HepG2 (cell line): Measurements from ENCODE around the gene ABCA3. TPM values are rescaled to one million over a fixed set of nuclear protein-coding genes. Genes with fewer than 3 reads are reported as not detected.

Experiments
- BCL6 ChIP-seq: IDR thresholded peaks from 2 replicates; pipeline ENCODE4 v1.6.1; 2016; ENCODE audit warnings: missing genetic modification reagents, missing compliant biosample characterization
- CBX2 ChIP-seq, 2 experiments: fragments of 200-600 bp in 1 of 2; sonication (generic); formaldehyde crosslinking in 1 of 2; IDR thresholded peaks; 2 replicates each; pipeline versions ENCODE4 v1.7.0 to v1.8.1; 2018 to 2022; ENCODE audit warnings: low read depth in 2 of 2, low read length in 1 of 2, mild to moderate bottlenecking in 1 of 2, missing genetic modification reagents in 1 of 2
- ETV6 ChIP-seq: sonication (generic); formaldehyde crosslinking; conservative IDR thresholded peaks from 2 replicates; pipeline ENCODE4 v1.4.0; 2020; ENCODE audit warnings: missing genetic modification reagents
- HHEX ChIP-seq: IDR thresholded peaks from 2 replicates; pipeline ENCODE4 v1.6.1; 2016; ENCODE audit warnings: control low read depth
- HNF4G ChIP-seq, 2 experiments: sonication (generic) in 1 of 2; formaldehyde crosslinking in 1 of 2; IDR thresholded peaks; 2 replicates each; pipeline versions ENCODE4 v1.4.0 to v1.6.1; 2011 to 2020; ENCODE audit warnings: borderline replicate concordance in 2 of 2, low read depth in 2 of 2, mild to moderate bottlenecking in 2 of 2, low read length in 1 of 2, missing genetic modification reagents in 1 of 2, moderate library complexity in 1 of 2
- NFYB ChIP-seq: sonication (generic); formaldehyde crosslinking; IDR thresholded peaks from 2 replicates; pipeline ENCODE4 v1.4.0; 2020; ENCODE audit warnings: missing genetic modification reagents
- NONO ChIP-seq, 2 experiments: fragments of 450-650 bp in 1 of 2; sonication (generic) in 1 of 2; formaldehyde crosslinking in 1 of 2; IDR thresholded peaks in 1 of 2; conservative IDR thresholded peaks in 1 of 2; 2 replicates each; pipeline versions ENCODE4 v1.6.1 to v1.8.0; 2017 to 2022; ENCODE audit warnings: mild to moderate bottlenecking in 1 of 2, missing genetic modification reagents in 1 of 2, moderate library complexity in 1 of 2
- NPAS2 ChIP-seq: sonication (generic); formaldehyde crosslinking; IDR thresholded peaks from 2 replicates; pipeline ENCODE4 v1.8.0; 2022; ENCODE audit warnings: mild to moderate bottlenecking, missing genetic modification reagents, borderline replicate concordance
- NR3C1 ChIP-seq: sonication (generic); formaldehyde crosslinking; IDR thresholded peaks from 2 replicates; pipeline ENCODE4 v1.4.0; 2020; ENCODE audit warnings: missing genetic modification reagents
- SAP130 ChIP-seq: IDR thresholded peaks from 2 replicates; pipeline ENCODE4 v1.6.1; 2016; ENCODE audit warnings: low read depth
- SNAPC2 ChIP-seq: sonication (generic); formaldehyde crosslinking; IDR thresholded peaks from 2 replicates; pipeline ENCODE4 v1.8.1; 2022; ENCODE audit warnings: mild to moderate bottlenecking, missing genetic modification reagents
- SOX6 ChIP-seq, 2 experiments: fragments of 450-650 bp in 1 of 2; sonication (generic) in 1 of 2; formaldehyde crosslinking in 1 of 2; IDR thresholded peaks; 2 replicates each; pipeline versions ENCODE4 v1.4.0 to v1.6.1; 2017 to 2020; ENCODE audit warnings: antibody characterized with exemption in 1 of 2, mild to moderate bottlenecking in 1 of 2, missing genetic modification reagents in 1 of 2
- SP5 ChIP-seq: IDR thresholded peaks from 2 replicates; pipeline ENCODE4 v1.6.1; 2016; ENCODE audit warnings: low read depth, borderline replicate concordance
- TARDBP ChIP-seq: sonication (generic); formaldehyde crosslinking; IDR thresholded peaks from 2 replicates; pipeline ENCODE4 v1.8.0; 2022; ENCODE audit warnings: mild to moderate bottlenecking, missing genetic modification reagents
- TBX3 ChIP-seq: fragments of 450-650 bp; IDR thresholded peaks from 2 replicates; pipeline ENCODE4 v1.6.1; 2017; ENCODE audit warnings: antibody characterized with exemption, mild to moderate bottlenecking, inconsistent platforms, borderline replicate concordance
- TCF7 ChIP-seq: sonication (generic); IDR thresholded peaks from 2 replicates; pipeline ENCODE4 v1.6.1; 2016; ENCODE audit warnings: antibody characterized with exemption, low read depth
- ZBTB20 ChIP-seq: sonication (generic); formaldehyde crosslinking; IDR thresholded peaks from 2 replicates; pipeline ENCODE4 v1.8.1; 2023; ENCODE audit warnings: missing genetic modification reagents, low read depth, mild to moderate bottlenecking, borderline replicate concordance
- ZNF142 ChIP-seq: sonication (generic); formaldehyde crosslinking; IDR thresholded peaks from 2 replicates; pipeline ENCODE4 v1.4.0; 2020; ENCODE audit warnings: missing genetic modification reagents
- ZNF598 ChIP-seq: sonication (generic); formaldehyde crosslinking; IDR thresholded peaks from 2 replicates; pipeline ENCODE4 v1.5.1; 2020; ENCODE audit warnings: mild to moderate bottlenecking, missing genetic modification reagents, borderline replicate concordance
- ZNF749 ChIP-seq: sonication (generic); formaldehyde crosslinking; IDR thresholded peaks from 2 replicates; pipeline ENCODE4 v1.8.0; 2022; ENCODE audit warnings: mild to moderate bottlenecking, missing genetic modification reagents, moderate library complexity, borderline replicate concordance
- ZNF790 ChIP-seq: sonication (generic); formaldehyde crosslinking; IDR thresholded peaks from 2 replicates; pipeline ENCODE4 v1.8.0; 2022; ENCODE audit warnings: missing genetic modification reagents, mild to moderate bottlenecking, borderline replicate concordance
- polyA plus RNA-seq, 8 experiments: library from polyadenylated mRNA; depleted of rRNA in 3 of 8; stranded (reverse) in 7 of 8; unstranded in 1 of 8; fragments of >200 nt; fragmentation: Illumina TruSeq in 4 of 8; extraction: Trizol in 4 of 8; gene quantifications; 2 replicates each; pipeline versions ENCODE4 v1.2.1 to v1.2.3, GENCODE V29; 2011 to 2016; ENCODE audit warnings: low read depth in 4 of 8, missing spikeins in 1 of 8, mixed read lengths in 1 of 8; ENCODE audit not compliant: insufficient read depth in 1 of 8
- total RNA-seq, 5 experiments: library from RNA; depleted of rRNA; stranded (reverse); fragments of >200 nt; fragmentation: Illumina TruSeq; extraction: Trizol; gene quantifications; 2 replicates each; pipeline ENCODE4 v1.2.3, GENCODE V29; 2016; ENCODE audit warnings: low read depth in 1 of 5
- TF ChIP-seq, protein P1 (sequence below): sonication (generic); formaldehyde crosslinking; IDR thresholded peaks from 2 replicates; pipeline ENCODE4 v1.4.0; 2020; ENCODE audit warnings: missing genetic modification reagents

Gene ABCA3
- total and polyA plus RNA-seq, 2 of the 13 experiments (the other 11 are each of a cell fraction or from before 2014, with no cell fraction given) = 0.60 to 1.5 TPM

- no peak for TF ChIP-seq ZNF790
- TF ChIP-seq NR3C1 (CRISPR knock-in tag) = no peak
- TF ChIP-seq CBX2 (IDR thresholded peaks at IDR 0.05; ENCODE audit: low read depth, low read length) = no peak
- 0 out of 2 replicates have a peak, but pooled peaks have one; percentile 51 for TF ChIP-seq CBX2 (CRISPR knock-in tag; IDR thresholded peaks at IDR 0.05; ENCODE audit: low read depth)
- TF ChIP-seq SNAPC2 (CRISPR knock-in tag) = no peak
- peak; percentile 79 for TF ChIP-seq TARDBP
- no peak for TF ChIP-seq NPAS2
- TF ChIP-seq SOX6 (IDR thresholded peaks at IDR 0.05) = no peak
- TF ChIP-seq SOX6 (CRISPR knock-in tag; IDR thresholded peaks at IDR 0.05) = 0 out of 2 replicates have a peak, but pooled peaks have one; percentile 37
- no peak for TF ChIP-seq ETV6
- 0 out of 2 replicates have a peak, but pooled peaks have one; percentile 26 for TF ChIP-seq NFYB (CRISPR knock-in tag)
- TF ChIP-seq HNF4G (IDR thresholded peaks at IDR 0.05; ENCODE audit: borderline replicate concordance, low read depth, low read length) = peak; percentile 74; the same call in 1 of the 2 replicates
- TF ChIP-seq HNF4G (CRISPR knock-in tag; IDR thresholded peaks at IDR 0.05; ENCODE audit: borderline replicate concordance, low read depth) = no peak
- peak; percentile 88 for TF ChIP-seq HHEX (CRISPR knock-in tag)
- 0 out of 2 replicates have a peak, but pooled peaks have one; percentile 22 for TF ChIP-seq SP5
- TF ChIP-seq BCL6 (CRISPR knock-in tag) = peak; percentile 14; the same call in 1 of the 2 replicates
- TF ChIP-seq NONO (IDR thresholded peaks at IDR 0.05) = no peak
- TF ChIP-seq NONO (CRISPR knock-in tag; conservative IDR thresholded peaks at IDR 0.05) = peak; percentile 46; the same call in 1 of the 2 replicates
- peak; percentile 96 for TF ChIP-seq TBX3
- TF ChIP-seq TCF7 = peak; percentile 34; the same call in 1 of the 2 replicates
- TF ChIP-seq SAP130 (CRISPR knock-in tag) = peak; percentile 93
- TF ChIP-seq ZNF598 (CRISPR knock-in tag) = no peak
- TF ChIP-seq ZBTB20 (CRISPR knock-in tag) = 0 out of 2 replicates have a peak, but pooled peaks have one; percentile 38
- no peak for TF ChIP-seq ZNF749 (CRISPR knock-in tag)
- TF ChIP-seq, protein P1, sequence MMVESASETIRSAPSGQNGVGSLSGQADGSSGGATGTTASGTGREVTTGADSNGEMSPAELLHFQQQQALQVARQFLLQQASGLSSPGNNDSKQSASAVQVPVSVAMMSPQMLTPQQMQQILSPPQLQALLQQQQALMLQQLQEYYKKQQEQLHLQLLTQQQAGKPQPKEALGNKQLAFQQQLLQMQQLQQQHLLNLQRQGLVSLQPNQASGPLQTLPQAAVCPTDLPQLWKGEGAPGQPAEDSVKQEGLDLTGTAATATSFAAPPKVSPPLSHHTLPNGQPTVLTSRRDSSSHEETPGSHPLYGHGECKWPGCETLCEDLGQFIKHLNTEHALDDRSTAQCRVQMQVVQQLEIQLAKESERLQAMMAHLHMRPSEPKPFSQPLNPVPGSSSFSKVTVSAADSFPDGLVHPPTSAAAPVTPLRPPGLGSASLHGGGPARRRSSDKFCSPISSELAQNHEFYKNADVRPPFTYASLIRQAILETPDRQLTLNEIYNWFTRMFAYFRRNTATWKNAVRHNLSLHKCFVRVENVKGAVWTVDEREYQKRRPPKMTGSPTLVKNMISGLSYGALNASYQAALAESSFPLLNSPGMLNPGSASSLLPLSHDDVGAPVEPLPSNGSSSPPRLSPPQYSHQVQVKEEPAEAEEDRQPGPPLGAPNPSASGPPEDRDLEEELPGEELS (CRISPR knock-in tag) = peak; percentile 83
- no peak for TF ChIP-seq ZNF142
Observed at GRCh38 chr16:2388875-2389433, 48.4 kb upstream of the ABCA3 start (continued).
